NCI-H2029 treated with DMSO at 0.1 percent for 48 hours (cell line): Measurements from ENCODE around the gene GLYATL1B.
"Not testable (repeated sequence)": the region's sequence is repeated elsewhere in the genome, so short reads cannot be mapped to it uniquely, and the experiment has no call there.

Experiments
- DNase-seq: peaks from one replicate; lab custom pipeline; 2025; lab: John Stamatoyannopoulos, UW

The GLYATL1B gene, protein sequence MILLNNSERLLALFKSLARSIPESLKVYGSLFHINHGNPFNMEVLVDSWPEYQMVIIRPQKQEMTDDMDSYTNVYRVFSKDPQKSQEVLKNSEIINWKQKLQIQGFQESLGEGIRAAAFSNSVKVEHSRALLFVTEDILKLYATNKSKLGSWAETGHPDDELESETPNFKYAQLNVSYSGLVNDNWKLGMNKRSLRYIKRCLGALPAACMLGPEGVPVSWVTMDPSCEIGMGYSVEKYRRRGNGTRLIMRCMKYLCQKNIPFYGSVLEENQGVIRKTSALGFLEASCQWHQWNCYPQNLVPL

DNA sequence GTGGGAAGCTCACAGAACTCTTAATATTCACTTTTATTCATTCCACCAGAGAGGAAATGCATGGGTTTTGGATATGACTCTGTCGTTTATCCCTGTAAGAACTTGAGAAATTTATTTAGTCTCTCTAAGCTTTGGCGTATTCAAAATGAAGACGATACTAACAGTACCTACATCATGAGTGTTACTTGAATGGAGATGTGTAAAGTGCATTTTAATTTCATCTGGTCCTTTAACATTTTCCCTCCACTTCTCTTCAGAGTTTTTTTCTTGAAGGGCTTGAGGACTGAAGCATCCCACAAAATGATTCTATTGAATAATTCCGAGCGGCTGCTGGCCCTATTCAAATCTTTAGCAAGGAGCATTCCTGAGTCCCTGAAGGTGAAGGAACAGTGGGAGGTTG lies at the start of gene GLYATL1B:
TSS of gene GLYATL1B (plus strand) at position 301 of the 400 bp plus-strand sequence. CDS start at position 301, 0 bp downstream.
- DNase-seq: not testable (repeated sequence)

DNA sequence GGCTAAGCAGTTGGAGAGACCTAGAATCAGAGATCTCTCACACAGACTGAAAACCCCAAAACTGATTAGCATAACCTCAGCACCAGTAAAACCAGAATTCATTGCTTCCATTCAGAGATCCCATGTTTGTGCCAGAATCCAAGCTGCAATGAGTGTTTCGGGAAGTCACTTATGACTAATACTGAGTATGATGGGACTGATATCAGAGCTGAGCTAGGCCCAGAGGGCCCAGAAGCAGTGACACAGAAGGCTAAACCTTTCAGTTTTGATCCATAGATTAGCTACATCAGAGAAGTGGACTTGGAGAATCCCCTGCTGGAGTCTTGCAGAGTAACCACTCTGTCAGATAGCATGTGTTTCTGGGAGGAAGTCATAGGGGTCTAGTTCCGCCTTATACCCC lies 49.6 kb upstream of the GLYATL1B start:
- not testable (repeated sequence) for DNase-seq

- DNase-seq: peak; percentile 53
Measured at GRCh38 chr11:59037434-59037833, 48.7 kb upstream of the GLYATL1B start.

DNA sequence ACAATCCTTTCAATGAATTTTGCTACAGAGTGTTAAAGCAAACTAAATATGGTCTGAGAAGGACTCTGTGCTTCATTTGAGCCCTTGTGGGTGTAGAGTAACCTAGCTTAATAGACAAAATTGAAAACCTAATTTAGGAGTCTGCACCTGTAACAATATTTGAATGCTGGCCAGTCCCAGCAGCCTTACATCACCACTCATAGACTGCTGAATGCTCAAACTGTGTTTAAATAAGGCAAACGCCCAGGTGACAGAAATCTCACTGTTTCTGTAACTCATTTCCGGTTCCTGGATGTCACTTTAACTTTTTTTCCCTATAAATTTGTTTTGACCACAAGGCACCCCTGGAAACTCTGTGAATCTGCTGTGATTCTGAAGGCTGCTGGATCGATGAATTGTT lies 45.5 kb upstream of the GLYATL1B start:
- DNase-seq: peak; percentile 69

DNA sequence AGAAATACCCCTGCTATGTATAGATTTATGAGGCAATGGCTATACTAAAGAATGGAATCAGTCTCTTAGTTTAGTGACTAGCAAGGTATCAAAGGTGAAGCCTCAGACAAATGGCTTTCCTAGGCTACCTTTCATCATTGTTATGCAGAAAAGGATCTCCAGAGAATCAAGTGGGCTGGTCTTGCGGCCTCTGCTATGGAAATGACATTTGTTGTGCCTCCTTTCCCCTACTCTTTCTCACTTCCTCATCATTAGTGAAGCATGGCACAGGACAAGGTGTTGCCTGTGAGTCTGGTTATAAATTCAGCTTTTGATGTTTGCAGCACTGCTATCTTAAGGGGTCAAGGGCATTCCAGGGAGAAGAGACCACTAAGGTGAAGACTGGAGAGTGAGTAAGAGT lies 34.7 kb upstream of the GLYATL1B start:
- DNase-seq: not testable (repeated sequence)

GRCh38 chr11:59052355-59052754 lies 33.8 kb upstream of the GLYATL1B start:
- DNase-seq: not testable (repeated sequence)

DNA sequence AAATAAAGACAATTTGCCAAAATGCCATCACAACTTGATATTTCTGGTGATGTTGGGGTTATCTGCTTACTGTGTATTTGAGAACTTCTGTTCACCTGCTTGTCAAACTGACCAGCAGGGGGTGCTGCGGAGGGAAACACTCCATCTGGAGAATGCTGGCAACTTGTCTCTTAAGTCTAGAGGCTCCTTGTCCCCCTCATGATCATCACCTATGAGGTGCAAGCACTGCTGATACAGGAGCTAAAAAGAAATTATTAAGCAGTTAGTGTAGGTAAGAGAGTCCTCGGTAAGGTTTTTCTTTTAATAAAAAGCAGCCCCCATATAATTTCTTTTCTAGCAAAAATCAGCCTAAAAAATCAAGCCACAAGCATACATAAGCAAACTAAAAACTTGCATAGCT lies 32.7 kb upstream of the GLYATL1B start:
- DNase-seq: no peak

DNA sequence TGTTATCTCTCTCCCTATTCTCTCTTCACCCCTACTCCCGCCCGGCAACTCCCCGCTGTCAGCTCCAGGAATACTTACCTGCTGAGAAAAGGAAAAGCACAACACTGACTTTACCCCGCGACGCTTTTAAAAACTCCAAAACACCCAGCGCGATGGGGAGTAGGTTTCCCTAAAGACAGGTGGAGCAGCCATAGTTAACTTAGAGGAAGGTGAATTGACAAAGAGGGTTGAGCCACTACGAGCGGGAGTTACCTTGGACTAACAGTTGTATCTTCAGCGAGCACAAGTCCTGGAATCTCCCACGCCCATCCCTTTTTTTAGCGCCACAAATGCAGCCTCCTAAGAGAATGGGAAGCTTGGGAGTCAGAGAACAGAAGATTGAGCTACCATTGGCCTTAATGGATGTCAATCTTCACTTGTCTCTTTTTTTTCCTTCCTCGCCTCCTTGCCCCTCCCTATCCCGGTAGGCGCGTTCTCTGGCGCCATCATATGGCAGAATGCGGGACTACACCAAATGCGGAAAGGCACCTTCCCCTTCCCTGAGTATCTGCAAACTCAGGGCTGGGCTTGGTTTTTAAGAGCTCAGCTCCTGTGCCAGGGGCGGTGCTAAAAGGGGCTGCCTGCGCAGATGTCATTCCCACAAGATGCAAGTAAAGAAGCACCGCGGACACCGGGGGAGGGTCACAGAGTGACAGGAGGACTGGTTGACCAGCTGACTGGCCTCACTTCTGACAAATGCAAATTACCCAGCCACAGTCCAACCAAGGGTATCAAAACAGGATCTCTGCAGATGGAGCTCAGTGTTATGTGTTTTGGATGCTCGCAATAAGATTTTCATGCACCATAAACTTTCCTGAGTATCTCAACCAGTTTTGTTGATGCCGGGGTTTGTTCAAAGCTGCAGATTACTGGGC lies 27.7 kb upstream of the GLYATL1B start:
- peak; percentile 86 for DNase-seq

DNA sequence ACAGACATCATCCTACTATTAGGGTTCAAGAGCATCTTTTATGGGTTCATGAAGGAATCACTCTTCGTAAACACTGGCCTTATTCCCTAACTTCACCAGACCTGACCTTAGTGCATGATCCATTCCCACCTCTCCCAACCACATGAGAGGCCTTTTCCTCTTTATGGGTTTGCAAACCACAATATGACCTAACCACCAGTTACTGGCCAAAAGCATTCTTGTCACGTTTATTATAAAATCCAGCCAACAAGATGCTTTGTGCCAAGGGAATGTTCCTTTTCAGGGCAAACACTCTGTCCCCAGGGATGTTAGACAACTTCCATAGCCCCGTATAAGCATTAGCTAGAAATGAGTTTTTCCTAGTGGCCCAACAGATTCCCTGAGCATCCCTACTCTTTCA lies 26.0 kb upstream of the GLYATL1B start:
- not testable (repeated sequence) for DNase-seq

- DNase-seq: no peak
Measured at GRCh38 chr11:59062602-59063529, 23.2 kb upstream of the GLYATL1B start.

- DNase-seq: not testable (repeated sequence)
Measured at GRCh38 chr11:59063996-59064727, 21.9 kb upstream of the GLYATL1B start.

- DNase-seq: no peak
Measured at GRCh38 chr11:59069087-59069486, 17.0 kb upstream of the GLYATL1B start.

DNA sequence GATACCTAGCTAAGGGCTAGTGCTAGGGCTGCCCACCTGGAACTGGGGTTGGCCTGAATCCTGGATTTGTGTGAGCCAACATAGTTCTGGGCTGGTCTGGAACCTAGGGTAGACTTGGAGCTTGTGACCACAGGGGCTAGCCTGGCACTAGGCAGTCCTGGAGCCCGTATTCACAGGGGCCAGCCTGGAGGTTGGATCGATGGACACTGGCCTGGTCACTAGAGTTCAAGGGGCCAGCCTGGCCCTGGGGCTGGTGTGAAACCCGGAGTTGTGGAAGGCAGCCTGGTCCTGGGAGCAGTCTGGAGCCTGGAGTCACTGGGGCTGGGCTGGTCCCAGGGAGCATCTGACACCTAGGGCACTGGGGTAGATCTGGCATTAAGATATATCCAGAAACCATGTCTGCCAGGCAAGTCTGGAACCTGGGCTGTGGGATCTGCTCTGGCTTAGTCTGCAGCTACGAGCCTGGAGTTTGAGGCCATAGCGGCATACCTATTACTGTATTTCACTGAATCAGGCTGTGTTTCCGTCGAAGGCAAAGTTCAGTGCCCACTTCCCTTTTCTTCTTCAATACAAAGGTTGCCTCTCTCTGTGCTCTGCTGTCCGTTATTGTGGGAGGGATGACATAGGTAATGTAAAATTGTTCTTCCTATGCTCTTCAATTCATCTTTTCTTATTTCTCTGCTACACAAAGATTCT lies 9.1 kb upstream of the GLYATL1B start:
- no peak for DNase-seq

- DNase-seq: no peak
Measured at GRCh38 chr11:59078435-59078834, 7.7 kb upstream of the GLYATL1B start.

DNA sequence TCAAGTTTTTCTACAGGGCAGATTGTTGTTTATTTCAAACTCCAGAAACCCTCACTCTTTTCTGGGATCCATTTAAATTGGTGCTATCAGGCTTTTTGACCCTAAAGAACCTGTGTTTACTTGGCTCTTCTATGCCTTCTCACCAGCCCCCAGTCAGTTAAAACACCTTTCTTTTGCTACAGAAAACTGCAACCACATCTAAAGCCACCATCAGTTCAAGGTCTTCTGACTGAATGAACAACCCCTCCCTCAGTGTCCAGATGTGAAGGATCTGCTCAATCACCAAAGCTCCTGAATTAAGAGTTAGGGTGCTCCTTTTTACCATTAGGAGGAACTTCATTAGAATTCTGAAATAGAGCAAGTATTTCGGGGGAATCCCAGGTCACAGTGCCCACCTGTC lies 7.0 kb upstream of the GLYATL1B start:
- DNase-seq: no peak

DNA sequence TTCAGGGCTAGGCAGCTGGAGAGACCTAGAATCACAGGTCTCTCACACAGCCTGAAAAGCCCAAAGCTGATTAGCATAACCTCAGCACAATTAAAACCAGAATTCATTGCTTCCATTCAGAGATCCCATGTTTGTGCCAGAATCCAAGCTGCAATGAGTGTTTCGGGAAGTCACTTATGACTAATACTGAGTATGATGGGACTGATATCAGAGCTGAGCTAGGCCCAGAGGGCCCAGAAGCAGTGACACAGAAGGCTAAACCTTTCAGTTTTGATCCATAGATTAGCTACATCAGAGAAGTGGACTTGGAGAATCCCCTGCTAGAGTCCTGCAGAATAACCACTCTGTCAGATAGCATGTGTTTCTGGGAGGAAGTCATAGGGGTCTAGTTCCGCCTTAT lies 5.7 kb upstream of the GLYATL1B start:
- DNase-seq: not testable (repeated sequence)

- not testable (repeated sequence) for DNase-seq
Measured at GRCh38 chr11:59081430-59082020, 4.6 kb upstream of the GLYATL1B start.

DNA sequence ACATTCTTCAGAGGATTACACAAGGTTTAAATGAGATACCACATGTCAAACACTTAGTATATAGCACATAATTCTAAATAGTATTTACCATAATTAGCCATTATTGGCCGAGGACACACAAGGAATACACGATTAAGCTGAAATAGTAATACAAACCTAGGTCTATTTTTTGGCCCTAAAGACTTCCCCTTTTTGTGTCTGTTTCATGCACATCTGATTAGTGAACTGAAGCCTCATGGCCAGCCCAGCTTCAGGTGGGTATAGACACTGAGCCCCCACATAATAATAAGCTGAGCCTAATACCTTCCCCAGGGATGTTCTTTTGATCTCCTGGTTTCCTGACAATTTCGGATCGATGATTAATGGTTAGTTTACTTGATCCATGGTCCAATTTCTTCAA lies 2.1 kb downstream of the GLYATL1B start:
- DNase-seq: no peak

- not testable (repeated sequence) for DNase-seq
Measured at GRCh38 chr11:59093576-59093975, 7.5 kb downstream of the GLYATL1B start.

DNA sequence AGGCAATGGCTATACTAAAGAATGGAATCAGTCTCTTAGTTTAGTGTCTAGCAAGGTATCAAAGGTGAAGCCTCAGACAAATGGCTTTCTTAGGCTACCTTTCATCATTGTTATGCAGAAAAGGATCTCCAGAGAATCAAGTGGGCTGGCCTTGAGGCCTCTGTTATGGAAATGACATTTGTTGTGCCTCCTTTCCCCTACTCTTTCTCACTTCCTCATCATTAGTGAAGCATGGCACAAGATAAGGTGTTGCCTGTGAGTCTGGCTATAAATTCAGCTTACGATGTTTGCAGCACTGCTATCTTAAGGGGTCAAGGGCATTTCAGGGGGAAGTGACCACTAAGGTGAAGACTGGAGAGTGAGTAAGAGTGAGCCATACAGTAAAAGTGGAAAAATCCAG lies 9.1 kb downstream of the GLYATL1B start:
- not testable (repeated sequence) for DNase-seq
